Tibial artery (tissue), 4 donors: ENCODE measurements around the gene TLR5.

Experiments
- DNase-seq, 2 donors: peaks; one replicate each; pipeline ENCODE4 v3.0.0-alpha.2; 2019
- H3K27ac ChIP-seq, 2 donors: fragments of 200-600 bp; sonication (generic) in 1 of 2; 1 replicate in 1 of 2; 2 replicates in 1 of 2; pipeline ENCODE4 v1.5.1; 2018 to 2019; ENCODE audit warnings: mild to moderate bottlenecking in 1 of 2
- H3K27me3 ChIP-seq, 2 donors: fragments of 200-600 bp; sonication (generic) in 1 of 2; one replicate each; pipeline versions ENCODE4 v1.5.1 to v1.6.0; 2016 to 2019
- H3K36me3 ChIP-seq, 3 donors: fragments of 200-600 bp; sonication (generic) in 2 of 3; one replicate each; pipeline ENCODE4 v1.5.1; 2016 to 2019; ENCODE audit warnings: mild to moderate bottlenecking in 2 of 3
- H3K4me1 ChIP-seq, 4 donors: fragments of 200-600 bp; sonication (generic) in 2 of 4; 1 replicate in 3 of 4; 2 replicates in 1 of 4; pipeline ENCODE4 v1.5.1; 2016 to 2019
- H3K4me3 ChIP-seq, 2 donors: fragments of 200-600 bp; sonication (generic) in 1 of 2; 1 replicate in 1 of 2; 2 replicates in 1 of 2; pipeline ENCODE4 v1.5.1; 2018 to 2019; ENCODE audit warnings: mild to moderate bottlenecking in 2 of 2
- H3K9me3 ChIP-seq, 3 donors: fragments of 200-600 bp; sonication (generic) in 1 of 3; one replicate each; pipeline ENCODE4 v1.5.1; 2016 to 2019
- CTCF ChIP-seq, 2 experiments: fragments of 200-600 bp in 1 of 2; fragments of 450-650 bp in 1 of 2; IDR thresholded peaks; one replicate each; pipeline ENCODE4 v1.5.1; 2017 to 2019; ENCODE audit warnings: antibody characterized with exemption in 2 of 2, mild to moderate bottlenecking in 1 of 2, moderate library complexity in 1 of 2
- intact Hi-C: fragments of 100-400 bp; cut with DNase I; formaldehyde crosslinking; loops from one replicate; pipeline ENCODE4 v1.15.0; 2023; ENCODE audit warnings: low total_unique reads

The TLR5 gene

GRCh38 chr1:223076362-223076761 is 66.7 kb downstream of the TLR5 start:
- Histone ChIP-seq H3K9me3 (no peaks in the 10 kb centered on the region), H3K27ac (no peak overlapping the region), H3K4me3 (no peak overlapping the region), H3K27me3 (no peaks in the 10 kb centered on the region), H3K36me3 (no peaks in the 10 kb centered on the region), H3K4me1 (peaks cover 0 to 28% (median 9%) of the 10 kb centered on the region in 4 donors)
- DNase-seq: no peak
- intact Hi-C loops: no loop called here
- no peak for TF ChIP-seq CTCF (IDR thresholded peaks at IDR 0.05)

GRCh38 chr1:223075834-223076233 is 67.2 kb downstream of the TLR5 start:
- Histone ChIP-seq H3K4me3 (no peak overlapping the region), H3K9me3 (no peaks in the 10 kb centered on the region), H3K27ac (no peak overlapping the region), H3K36me3 (no peaks in the 10 kb centered on the region), H3K4me1 (peaks cover 0 to 28% (median 9%) of the 10 kb centered on the region in 4 donors), H3K27me3 (no peaks in the 10 kb centered on the region)
- no peak for DNase-seq
- intact Hi-C loops: no loop called here
- TF ChIP-seq CTCF (IDR thresholded peaks at IDR 0.05): no peak

GRCh38 chr1:223074445-223075300 is 68.4 kb downstream of the TLR5 start:
- Histone ChIP-seq H3K4me3 (peak overlapping the region; percentile 28 to 36), H3K4me1 (peaks cover 0 to 28% (median 9%) of the 10 kb centered on the region in 4 donors), H3K27ac (peak overlapping the region; percentile 59 to 70), H3K27me3 (no peaks in the 10 kb centered on the region), H3K9me3 (no peaks in the 10 kb centered on the region), H3K36me3 (no peaks in the 10 kb centered on the region)
- TF ChIP-seq CTCF (IDR thresholded peaks at IDR 0.05): no peak
- intact Hi-C loops: no loop called here
- no peak for DNase-seq

GRCh38 chr1:223068900-223069665 is 74.0 kb downstream of the TLR5 start:
- Histone ChIP-seq H3K9me3 (no peaks in the 10 kb centered on the region), H3K27me3 (no peaks in the 10 kb centered on the region), H3K27ac (no peak overlapping the region), H3K4me1 (peaks cover 0 to 4% (median 2%) of the 10 kb centered on the region in 4 donors), H3K36me3 (no peaks in the 10 kb centered on the region), H3K4me3 (no peak overlapping the region)
- DNase-seq: no peak
- intact Hi-C loops: no loop called here
- no peak for TF ChIP-seq CTCF (IDR thresholded peaks at IDR 0.05)

DNA sequence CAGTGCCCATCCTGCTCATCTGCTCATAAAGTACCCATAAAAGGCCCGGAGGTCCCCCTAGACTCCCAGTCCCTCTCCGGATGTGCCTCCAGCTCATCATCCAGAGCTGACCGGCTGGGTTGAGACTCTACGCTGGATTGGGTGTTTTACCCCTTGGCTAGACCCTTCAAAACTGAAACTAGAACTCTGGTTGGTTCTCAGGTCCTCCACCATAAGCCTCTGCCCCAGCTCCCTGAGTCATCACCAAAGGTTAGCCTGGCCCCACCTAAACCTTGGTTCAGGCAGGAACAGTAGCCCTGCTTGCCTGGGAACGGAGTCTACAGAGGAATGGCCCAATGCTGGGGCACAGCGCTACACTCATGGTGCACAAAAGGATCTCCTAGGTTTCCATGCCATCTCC is 75.1 kb downstream of the TLR5 start:
- no peak for TF ChIP-seq CTCF (IDR thresholded peaks at IDR 0.05)
- no peak for DNase-seq
- Histone ChIP-seq H3K27me3 (no peaks in the 10 kb centered on the region), H3K36me3 (no peaks in the 10 kb centered on the region), H3K9me3 (no peaks in the 10 kb centered on the region), H3K4me1 (no peaks in the 10 kb centered on the region), H3K27ac (no peak overlapping the region), H3K4me3 (no peak overlapping the region)
- intact Hi-C loops: no loop called here
